HG03097 (cell line): ENCODE results near the gene ACACB.
"Not testable (repeated sequence)": the region's sequence is repeated elsewhere in the genome, so short reads cannot be mapped to it uniquely, and the experiment has no call there.

ENCODE experiments used
- ATAC-seq: cut with Tn5 transposase; IDR thresholded peaks from one replicate; pipeline ENCODE4 v1.9.1; 2021; ENCODE audit not compliant: unreplicated experiment, low FRiP score

The ACACB gene

GRCh38 chr12:109139360-109139759 is 23.0 kb downstream of the ACACB start:
- ATAC-seq, result no peak

- ATAC-seq, result no peak
Measured at GRCh38 chr12:109139791-109140190, 23.4 kb downstream of the ACACB start.

- ATAC-seq, result no peak
Measured at GRCh38 chr12:109140560-109140959, 24.2 kb downstream of the ACACB start.

GRCh38 chr12:109144224-109144623 is 27.8 kb downstream of the ACACB start:
- no peak for ATAC-seq

GRCh38 chr12:109147126-109147525 is 30.7 kb downstream of the ACACB start:
- not testable (repeated sequence) for ATAC-seq

GRCh38 chr12:109147954-109148353 is 31.6 kb downstream of the ACACB start:
- ATAC-seq, result no peak

- no peak for ATAC-seq
Measured at GRCh38 chr12:109150124-109150640, 33.8 kb downstream of the ACACB start.

GRCh38 chr12:109151457-109151856 is 35.1 kb downstream of the ACACB start:
- ATAC-seq, result no peak

- ATAC-seq, result no peak
Measured at GRCh38 chr12:109153821-109154441, 37.5 kb downstream of the ACACB start.

GRCh38 chr12:109154451-109155438 is 38.4 kb downstream of the ACACB start:
- peak; percentile 64 for ATAC-seq

- ATAC-seq, result no peak
Measured at GRCh38 chr12:109156036-109156435, 39.6 kb downstream of the ACACB start.

- ATAC-seq, result no peak
Measured at GRCh38 chr12:109156586-109156985, 40.2 kb downstream of the ACACB start.

- ATAC-seq, result no peak
Measured at GRCh38 chr12:109157986-109158385, 41.6 kb downstream of the ACACB start.

GRCh38 chr12:109160433-109160832 is 44.0 kb downstream of the ACACB start:
- no peak for ATAC-seq

- no peak for ATAC-seq
Measured at GRCh38 chr12:109160873-109161272, 44.5 kb downstream of the ACACB start.

GRCh38 chr12:109162551-109162950 is 46.2 kb downstream of the ACACB start:
- ATAC-seq, result no peak

GRCh38 chr12:109163167-109163566 is 46.8 kb downstream of the ACACB start:
- no peak for ATAC-seq

- no peak for ATAC-seq
Measured at GRCh38 chr12:109165599-109165998, 49.2 kb downstream of the ACACB start.

GRCh38 chr12:109166371-109166770 is 50.0 kb downstream of the ACACB start:
- no peak for ATAC-seq

- no peak for ATAC-seq
Measured at GRCh38 chr12:109167781-109168180, 51.4 kb downstream of the ACACB start.

- ATAC-seq, result no peak
Measured at GRCh38 chr12:109169262-109169661, 52.9 kb downstream of the ACACB start.

- no peak for ATAC-seq
Measured at GRCh38 chr12:109169686-109170085, 53.3 kb downstream of the ACACB start.
